B cell (primary cell): ENCODE data around the gene PRKD2. TPM values are rescaled to one million over a fixed set of nuclear protein-coding genes. Genes with fewer than 3 reads are reported as not detected.

ENCODE experiments used
- ATAC-seq: fragments of 200-7000 bp; cut with Tn5 transposase; one replicate; pipeline ENCODE4 v1.10.0; 2021; ENCODE audit warnings: low read depth, mild to moderate bottlenecking, moderate number of reproducible peaks, moderate library complexity
- CTCF ChIA-PET: fragments of 350-600 bp; sonication (Branson Sonifier 250); formaldehyde crosslinking; loops from one replicate; lab custom pipeline; 2021; ENCODE audit warnings: antibody characterized with exemption, inconsistent platforms; lab: Charles Lee
- POLR2A ChIA-PET: fragments of 350-600 bp; sonication (Branson Sonifier 250); formaldehyde crosslinking; loops from one replicate; lab custom pipeline; 2021; ENCODE audit warnings: antibody characterized with exemption; lab: Charles Lee
- DNase-seq: peaks from one replicate; pipeline ENCODE4 v3.0.0; 2013
- H2AFZ ChIP-seq: 2 replicates; pipeline ENCODE4 v1.6.1; 2012; ENCODE audit warnings: mild to moderate bottlenecking, low read depth, low read length; ENCODE audit not compliant: insufficient read depth, poor library complexity, severe bottlenecking
- H3K27ac ChIP-seq, 2 donors: 1 replicate in 1 of 2; 2 replicates in 1 of 2; pipeline ENCODE4 v1.5.1; 2012 to 2013; ENCODE audit warnings: low read length in 2 of 2, mild to moderate bottlenecking in 2 of 2, moderate library complexity in 1 of 2
- H3K27me3 ChIP-seq, 4 experiments: fragments of 200-600 bp in 1 of 4; sonication (generic) in 1 of 4; replicated peaks in 1 of 4; 1 replicate in 2 of 4; 2 replicates in 2 of 4; pipeline versions ENCODE4 v1.6.1 to v1.7.0; 2013 to 2016; ENCODE audit warnings: low read length in 3 of 4, mild to moderate bottlenecking in 2 of 4, mixed read lengths in 1 of 4, moderate library complexity in 1 of 4; ENCODE audit not compliant: insufficient read depth in 4 of 4, control insufficient read depth in 3 of 4; ENCODE audit errors: control extremely low read depth in 1 of 4
- H3K36me3 ChIP-seq, 2 experiments: replicated peaks in 1 of 2; 1 replicate in 1 of 2; 2 replicates in 1 of 2; pipeline versions ENCODE4 v1.6.1 to v1.7.1; 2013; ENCODE audit warnings: low read length in 1 of 2; ENCODE audit not compliant: insufficient read depth in 2 of 2, control insufficient read depth in 1 of 2; ENCODE audit errors: control extremely low read depth in 1 of 2, extremely low read depth in 1 of 2
- H3K4me1 ChIP-seq, 2 donors: fragments of 200-600 bp in 1 of 2; sonication (generic) in 1 of 2; 1 replicate in 1 of 2; 2 replicates in 1 of 2; pipeline versions ENCODE4 v1.5.1 to v1.6.1; 2013 to 2017; ENCODE audit warnings: low read length in 2 of 2; ENCODE audit not compliant: control insufficient read depth in 2 of 2, insufficient read depth in 2 of 2
- H3K4me2 ChIP-seq: replicated peaks from 2 replicates; pipeline ENCODE3; 2012; ENCODE audit warnings: mild to moderate bottlenecking, low read depth, low read length; ENCODE audit not compliant: poor library complexity, severe bottlenecking
- H3K4me3 ChIP-seq, 5 experiments: fragments of 200-600 bp in 1 of 5; sonication (generic) in 1 of 5; 1 replicate in 3 of 5; 2 replicates in 2 of 5; pipeline versions ENCODE4 v1.5.1 to v1.7.0; 2011 to 2016; ENCODE audit warnings: low read length in 4 of 5, mild to moderate bottlenecking in 4 of 5, low read depth in 2 of 5, control low read depth in 1 of 5, moderate library complexity in 1 of 5; ENCODE audit not compliant: insufficient read depth in 1 of 5; ENCODE audit errors: control extremely low read depth in 1 of 5, extremely low read depth in 1 of 5
- H3K79me2 ChIP-seq: fragments of 200-600 bp; sonication (generic); one replicate; pipeline ENCODE4 v1.6.0; 2016; ENCODE audit warnings: low read length; ENCODE audit not compliant: control insufficient read depth, insufficient read depth
- H3K9ac ChIP-seq: fragments of 200-600 bp; sonication (generic); 2 replicates; pipeline ENCODE4 v1.6.1; 2017; ENCODE audit warnings: mild to moderate bottlenecking, low read length, moderate library complexity
- H3K9me3 ChIP-seq, 3 donors: one replicate each; pipeline versions ENCODE4 v1.6.1 to v1.7.1; 2013; ENCODE audit warnings: low read length in 2 of 3; ENCODE audit not compliant: control insufficient read depth in 2 of 3, insufficient read depth in 1 of 3; ENCODE audit errors: control extremely low read depth in 1 of 3
- H4K20me1 ChIP-seq: 2 replicates; pipeline ENCODE4 v1.6.0; 2012; ENCODE audit warnings: mild to moderate bottlenecking, low read length; ENCODE audit not compliant: insufficient read depth, control insufficient read depth, poor library complexity, severe bottlenecking
- H3K27ac Mint-ChIP-seq: one replicate; pipeline ENCODE4 v1.8.0; 2021; ENCODE audit warnings: mixed read lengths
- H3K27me3 Mint-ChIP-seq: one replicate; pipeline ENCODE4 v1.8.0; 2021; ENCODE audit warnings: mixed read lengths
- H3K4me1 Mint-ChIP-seq: one replicate; pipeline ENCODE4 v1.8.0; 2021; ENCODE audit warnings: mixed read lengths
- H3K4me3 Mint-ChIP-seq: one replicate; pipeline ENCODE4 v1.8.0; 2021; ENCODE audit warnings: mixed read lengths
- H3K9me3 Mint-ChIP-seq: one replicate; pipeline ENCODE4 v1.8.0; 2022; ENCODE audit warnings: mixed read lengths; ENCODE audit not compliant: insufficient read depth
- CTCF ChIP-seq: fragments of 200-600 bp; IDR thresholded peaks from one replicate; pipeline ENCODE4 v1.8.0; 2022; ENCODE audit warnings: antibody characterized with exemption, mild to moderate bottlenecking
- EZH2 ChIP-seq: IDR thresholded peaks from 2 replicates; pipeline ENCODE4 v1.6.1; 2012; ENCODE audit warnings: borderline replicate concordance, low read depth, mild to moderate bottlenecking, moderate library complexity, low read length; ENCODE audit not compliant: insufficient read depth, poor library complexity, severe bottlenecking
- WGBS: methylation state at CpG from one replicate; pipeline ENCODE4 v1.1.5; 2013; ENCODE audit warnings: missing lambda C conversion rate; ENCODE audit not compliant: insufficient coverage; 5-methylcytosine and 5-hydroxymethylcytosine counted together
- intact Hi-C: fragments of 100-400 bp; cut with micrococcal nuclease; formaldehyde crosslinking; loops from one replicate; pipeline ENCODE4 v1.10.0; 2022
- polyA plus RNA-seq: library from polyadenylated mRNA; depleted of rRNA; stranded (reverse); fragments of >200 nt; gene quantifications from 2 replicates; pipeline ENCODE4 v1.2.3, GENCODE V29; 2012
- total RNA-seq, 2 donors: library from RNA; stranded (reverse); fragments of 120-200 nt in 1 of 2; gene quantifications; 1 replicate in 1 of 2; 2 replicates in 1 of 2; pipeline versions ENCODE4 v1.2.3 to v1.2.4, GENCODE V29; 2013 to 2022

Gene PRKD2
- total and polyA plus RNA-seq, 2 donors (not counting 1 experiment from before 2014, with no cell fraction given), result 192 to 208 TPM

- Mint-ChIP-seq H3K4me1 (peaks cover 23% of the 10 kb centered on the region), H3K27me3 (peaks cover 18% of the 10 kb centered on the region), H3K27ac (no peak overlapping the region), H3K9me3 (no peaks in the 10 kb centered on the region), H3K4me3 (peak overlapping the region; percentile 85)
- Histone ChIP-seq H3K27ac (no peak overlapping the region), H3K36me3 (no peaks in the 10 kb centered on the region), H3K27me3 (peaks cover 0 to 40% (median 22%) of the 10 kb centered on the region in 4 experiments), H3K4me1 (peaks cover 28 to 31% of the 10 kb centered on the region in 2 donors), H2AFZ (peak overlapping the region; percentile 67), H3K4me3 (peak overlapping the region in 4 of 5 experiments; percentile 32 to 60 (median 54)), H4K20me1 (no peaks in the 10 kb centered on the region), H3K9me3 (peaks cover 0 to 10% (median 2%) of the 10 kb centered on the region in 3 donors), H3K79me2 (no peaks in the 10 kb centered on the region), H3K4me2 (peak overlapping the region; percentile 94), H3K9ac (peak overlapping the region; percentile 67)
- ATAC-seq, result no peak
- intact Hi-C loops, result loop anchor here (1.0 to 2.0 kb wide), 9 partner anchors 26 to 452 kb away; partner anchors contain the start of genes ARHGAP35, FKRP, SLC1A5 and STRN4
- DNase-seq, result no peak
- no peak for TF ChIP-seq CTCF
- no peak for TF ChIP-seq EZH2
- ChIA-PET POLR2A (interaction anchor here (0.5 to 2.4 kb wide), 10 partner anchors 23 to 1568 kb away, joined by 3 to 30 read pairs (median 6); partner anchors contain the start of gene CALM3), CTCF (interaction anchor here (0.9 to 12.3 kb wide), 13 partner anchors 8 to 134 kb away, joined by 3 to 447 read pairs (median 7); partner anchors contain the start of genes CALM3, GNG8 and PTGIR)
- WGBS, result under 1% methylated on average over 40 of the region's 40 CpGs
Measured at GRCh38 chr19:46660551-46661019, 56.3 kb downstream of the PRKD2 start.

- WGBS, result 7% methylated on average over 13 of the region's 14 CpGs
- peak overlapping the region in 4 of 5 experiments; percentile 32 to 60 (median 54) for H3K4me3 ChIP-seq
- H3K4me1 ChIP-seq, result peaks cover 28 to 31% of the 10 kb centered on the region in 2 donors
- peak overlapping the region; percentile 67 for H3K9ac ChIP-seq
- CTCF ChIA-PET, result interaction anchor here (1.0 to 12.3 kb wide), 3 partner anchors 32 to 59 kb away, joined by 3 to 447 read pairs (median 4); partner anchors contain the start of gene CALM3
- H2AFZ ChIP-seq, result no peak overlapping the region
- peaks cover 20% of the 10 kb centered on the region for H3K27me3 Mint-ChIP-seq
- intact Hi-C loops, result loop anchor here (2.0 kb wide), 1 partner anchor 453 kb away; the partner anchor contains the start of gene ZC3H4
- peaks cover 0 to 40% (median 22%) of the 10 kb centered on the region in 4 experiments for H3K27me3 ChIP-seq
- H3K79me2 ChIP-seq, result no peaks in the 10 kb centered on the region
- H4K20me1 ChIP-seq, result no peaks in the 10 kb centered on the region
- no peaks in the 10 kb centered on the region for H3K9me3 Mint-ChIP-seq
- H3K4me1 Mint-ChIP-seq, result peaks cover 23% of the 10 kb centered on the region
- DNase-seq (peak; percentile 47), ATAC-seq (no peak)
- H3K4me2 ChIP-seq, result peak overlapping the region; percentile 94
- TF ChIP-seq EZH2 (no peak), CTCF (no peak)
- no peaks in the 10 kb centered on the region for H3K36me3 ChIP-seq
- H3K9me3 ChIP-seq, result peaks cover 0 to 10% (median 2%) of the 10 kb centered on the region in 3 donors
- peak overlapping the region; percentile 78 for H3K4me3 Mint-ChIP-seq
- H3K27ac ChIP-seq, result no peak overlapping the region
- H3K27ac Mint-ChIP-seq, result peak overlapping the region; percentile 42
- POLR2A ChIA-PET, result interaction anchor here (0.9 to 2.4 kb wide), 2 partner anchors 24 to 42 kb away, joined by 3 to 30 read pairs; partner anchors contain the start of gene GNG8
Measured at GRCh38 chr19:46660008-46660517, 56.9 kb downstream of the PRKD2 start.
